Endothelial cell of hepatic sinusoid (primary cell): ENCODE measurements around the gene ADAM19.

Source experiments
- in situ Hi-C: cut with HindIII; loops from 2 replicates; pipeline ENCODE4 v1.10.0; 2017; ENCODE audit warnings: low sequenced_read_pairs

Gene ADAM19

DNA sequence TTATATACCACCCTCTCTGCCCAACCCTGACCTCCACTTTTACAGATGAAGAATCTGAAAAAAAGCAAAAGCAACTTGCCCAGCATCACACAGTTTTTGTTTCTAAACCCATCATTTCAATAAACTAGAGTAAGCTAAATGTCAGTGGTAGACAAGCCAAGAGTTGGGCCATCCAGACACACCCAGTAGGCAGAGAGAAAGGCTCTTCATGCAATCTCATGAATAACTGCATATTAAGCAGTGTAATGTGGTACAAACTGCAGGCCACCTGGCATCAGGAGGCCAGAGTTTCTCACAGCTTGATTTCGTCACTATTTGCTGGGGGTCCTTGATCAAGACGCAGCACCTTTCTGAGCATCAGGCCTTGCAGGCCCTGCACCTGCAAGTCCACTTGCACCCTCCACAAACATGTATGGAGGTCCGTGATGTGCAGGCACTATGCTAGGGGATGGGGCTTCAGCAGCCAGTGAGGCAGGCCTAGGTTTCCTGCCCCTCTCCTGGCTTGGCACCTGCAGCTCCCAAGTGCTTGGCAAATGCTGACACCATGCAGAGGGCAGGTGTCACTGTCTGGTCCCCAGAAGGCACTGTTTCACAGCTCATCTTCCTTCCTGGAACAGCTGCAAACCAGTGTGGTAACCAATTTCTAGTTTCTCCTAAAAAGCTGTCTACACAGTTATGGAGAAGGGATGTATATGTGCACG, 29.8 kb downstream of the ADAM19 start:
- in situ Hi-C loops = no loop called here

DNA sequence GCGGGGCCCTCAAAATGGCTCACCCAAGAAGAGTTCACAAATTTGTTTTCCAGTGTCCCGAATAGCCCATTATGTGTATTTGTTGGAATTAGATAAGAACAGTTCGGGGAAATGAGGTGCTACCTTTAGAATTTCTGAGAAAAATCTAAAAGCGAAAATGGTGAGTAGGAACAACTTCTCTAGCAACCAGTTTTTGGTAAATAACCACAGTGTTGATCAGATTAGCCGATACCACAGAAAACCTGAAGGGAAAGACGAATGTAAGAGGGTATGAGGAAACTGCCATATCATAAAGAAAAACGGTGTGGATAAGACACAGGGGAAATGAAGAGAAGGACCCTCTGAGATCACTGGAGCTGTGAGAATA, 31.0 kb downstream of the ADAM19 start:
- in situ Hi-C loops = no loop called here

DNA sequence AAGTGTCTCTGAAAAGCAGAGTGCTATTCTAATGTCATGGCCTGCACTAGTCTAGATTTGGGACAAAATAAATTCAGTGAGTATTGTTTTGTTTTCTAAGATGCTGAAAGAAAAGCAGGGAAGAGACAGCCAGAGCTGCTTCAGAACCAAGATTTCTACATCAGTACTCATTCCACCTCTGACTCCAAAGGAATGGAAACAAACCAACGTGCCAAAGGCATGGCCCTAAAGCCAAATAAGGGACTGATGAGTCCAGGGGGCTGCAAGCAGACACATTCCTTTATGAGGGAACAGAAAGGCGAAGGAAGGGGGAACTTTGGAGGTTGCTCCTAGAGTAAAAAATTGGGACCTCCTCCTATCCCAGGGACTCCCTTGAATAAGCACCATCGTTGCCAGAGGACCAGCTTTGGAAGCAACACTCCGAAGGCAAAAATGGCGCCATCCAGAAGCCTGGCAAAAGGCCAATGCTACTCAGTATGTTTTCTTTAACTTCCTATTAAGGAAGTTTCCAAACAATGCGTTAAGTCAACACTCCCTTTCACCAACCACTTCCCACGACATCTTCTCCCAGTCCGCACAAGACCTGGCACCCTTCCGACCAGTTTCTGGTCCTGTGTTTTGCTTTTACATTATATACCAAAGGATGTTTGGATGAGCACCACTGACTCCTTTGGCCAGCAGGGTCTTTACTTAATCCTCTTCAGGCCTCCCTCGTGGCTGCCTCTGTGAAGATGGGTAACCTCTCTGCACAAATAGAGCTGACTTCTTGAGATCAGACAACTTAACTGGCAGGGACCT, 31.6 kb downstream of the ADAM19 start:
- in situ Hi-C loops = no loop called here

DNA sequence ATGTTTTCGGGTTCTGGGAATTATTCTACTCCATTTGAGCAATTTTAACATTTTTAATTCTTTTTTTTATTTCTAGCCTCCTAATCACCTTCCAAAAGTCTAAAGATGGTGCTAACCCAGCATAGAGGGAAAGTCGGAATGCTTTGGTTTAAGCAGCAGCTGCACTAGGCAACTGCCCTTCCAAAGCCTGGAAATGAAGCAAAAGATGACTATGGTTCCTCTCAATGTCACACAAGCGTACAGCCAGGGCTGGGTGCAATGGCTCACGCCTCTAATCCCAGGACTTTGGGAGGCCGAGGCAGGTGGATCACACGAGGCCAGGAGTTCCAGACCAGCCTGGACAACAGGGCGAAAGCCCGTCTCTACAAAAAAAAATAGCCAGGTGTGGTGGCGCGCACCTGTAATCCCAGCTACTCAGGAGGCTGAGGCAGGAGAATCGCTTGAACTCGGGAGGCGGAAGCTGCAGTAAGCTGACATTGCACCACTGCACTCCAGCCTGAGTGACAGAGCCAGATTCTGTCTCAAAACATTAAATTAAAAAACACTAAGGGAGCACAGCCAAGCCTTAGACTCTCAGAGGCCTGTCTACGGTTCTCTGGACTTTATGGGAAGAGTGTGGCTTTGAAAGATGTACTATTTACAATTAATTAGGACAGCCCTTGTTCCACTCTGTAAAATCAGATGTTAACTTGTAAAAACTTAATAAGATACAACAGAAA, 33.1 kb downstream of the ADAM19 start:
- in situ Hi-C loops = no loop called here

DNA sequence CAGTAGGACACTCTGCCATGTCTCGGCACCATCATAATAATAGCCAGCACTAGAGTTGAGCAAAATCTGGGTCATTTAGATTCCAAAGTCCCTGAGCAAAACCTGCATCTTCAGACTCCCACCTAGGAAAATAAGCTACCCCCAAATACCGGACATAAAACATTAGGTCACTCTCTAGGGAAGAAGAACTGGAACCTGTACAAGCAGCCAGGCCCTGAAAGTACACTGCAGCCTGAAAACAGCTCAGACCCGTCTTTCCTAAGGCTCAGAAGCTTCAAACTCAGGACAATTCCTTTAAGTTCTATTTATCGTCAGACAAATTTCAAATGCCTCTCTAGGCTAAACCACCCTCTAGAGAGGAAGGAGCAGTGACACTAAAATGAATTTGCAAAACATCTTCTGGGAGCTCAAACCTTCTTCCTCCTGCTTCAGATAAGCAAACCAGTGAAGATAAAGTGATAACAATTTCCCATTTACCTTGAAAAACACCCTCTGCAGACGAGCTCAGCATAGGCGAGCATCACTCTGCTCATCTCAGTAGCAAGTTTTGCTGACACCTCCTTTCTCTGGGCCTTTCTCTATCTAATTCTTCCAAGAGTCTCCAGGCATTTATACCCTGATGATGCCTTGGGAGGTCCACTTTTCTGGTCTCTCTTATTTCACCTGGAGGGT, 34.0 kb downstream of the ADAM19 start:
- in situ Hi-C loops = no loop called here

DNA sequence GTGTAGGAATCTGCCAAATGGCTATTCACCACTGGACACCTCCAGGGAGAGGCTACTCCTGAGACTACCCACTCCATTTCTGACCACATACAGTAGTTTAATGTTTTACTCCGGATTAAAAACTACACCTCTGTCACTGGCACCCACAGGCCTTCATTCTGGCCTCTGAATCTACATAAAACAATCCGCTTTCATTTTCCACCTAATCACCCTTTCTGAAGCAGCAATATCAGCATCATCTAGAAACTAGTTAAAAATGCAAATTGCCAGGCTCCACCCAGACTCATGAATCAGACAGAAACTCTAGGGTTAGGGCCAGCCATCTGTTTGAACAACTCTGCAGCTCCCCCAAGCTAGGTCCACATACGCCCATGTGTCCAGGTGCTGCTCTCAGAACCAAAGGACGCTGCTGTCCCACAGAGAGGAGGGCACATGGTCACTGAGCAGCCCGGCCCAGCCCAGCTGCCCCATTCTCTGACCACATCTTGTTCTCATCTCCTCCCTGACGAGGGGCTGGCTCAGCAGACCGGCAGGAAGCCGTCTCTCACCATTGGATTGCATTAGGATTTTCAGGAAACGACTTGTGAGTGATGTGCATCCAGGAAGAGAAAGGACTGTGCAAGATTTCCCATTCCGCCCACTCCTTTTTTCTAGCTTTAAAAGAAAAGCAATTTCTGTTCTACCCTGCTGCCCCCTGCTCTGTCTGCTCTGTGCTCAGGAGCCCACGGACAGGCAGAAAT, 34.7 kb downstream of the ADAM19 start:
- in situ Hi-C loops = no loop called here

DNA sequence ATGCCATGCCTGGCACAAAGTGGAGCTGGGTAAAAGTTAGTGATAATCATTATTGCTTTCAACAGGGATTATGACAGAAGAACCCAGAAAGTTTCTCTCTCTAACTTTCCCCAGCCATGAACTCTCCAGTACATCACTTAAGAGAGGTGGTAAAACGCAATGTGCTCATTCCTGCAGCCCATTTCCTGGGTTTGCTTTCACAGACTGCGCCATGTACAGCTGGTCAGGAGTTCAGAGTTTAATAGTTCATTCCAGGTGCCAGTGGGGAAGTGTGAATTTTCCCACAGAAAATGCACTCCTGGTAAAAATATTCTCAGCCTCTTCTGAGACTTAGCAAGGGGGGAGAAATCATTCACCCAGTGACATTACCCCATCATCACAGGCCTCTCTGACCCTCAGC, 35.5 kb downstream of the ADAM19 start:
- in situ Hi-C loops = no loop called here

DNA sequence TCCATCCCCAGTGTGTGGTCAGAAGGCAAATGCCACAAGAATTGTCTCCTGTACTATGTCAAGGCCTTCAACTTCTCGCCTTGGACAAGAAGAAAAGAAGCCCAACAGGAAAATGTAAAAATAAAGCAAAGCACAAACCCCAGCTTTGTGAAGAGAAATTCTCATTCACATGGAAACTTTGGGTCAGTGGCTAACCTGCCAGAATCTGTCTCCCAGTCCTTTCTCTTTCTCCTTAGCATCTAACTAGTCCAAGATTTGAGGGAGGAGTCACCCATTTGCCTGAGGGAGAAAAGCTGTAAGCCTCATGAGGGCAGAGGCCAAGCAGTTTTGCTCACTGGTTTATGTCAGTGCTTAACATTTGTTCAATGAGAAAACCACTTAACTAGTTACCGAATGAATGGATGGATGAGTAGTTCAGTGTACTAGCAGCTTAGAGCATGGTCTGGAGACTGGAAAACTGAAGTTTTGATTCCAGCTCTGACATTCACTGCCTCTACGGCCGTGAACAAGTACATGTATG, 36.0 kb downstream of the ADAM19 start:
- in situ Hi-C loops = no loop called here

DNA sequence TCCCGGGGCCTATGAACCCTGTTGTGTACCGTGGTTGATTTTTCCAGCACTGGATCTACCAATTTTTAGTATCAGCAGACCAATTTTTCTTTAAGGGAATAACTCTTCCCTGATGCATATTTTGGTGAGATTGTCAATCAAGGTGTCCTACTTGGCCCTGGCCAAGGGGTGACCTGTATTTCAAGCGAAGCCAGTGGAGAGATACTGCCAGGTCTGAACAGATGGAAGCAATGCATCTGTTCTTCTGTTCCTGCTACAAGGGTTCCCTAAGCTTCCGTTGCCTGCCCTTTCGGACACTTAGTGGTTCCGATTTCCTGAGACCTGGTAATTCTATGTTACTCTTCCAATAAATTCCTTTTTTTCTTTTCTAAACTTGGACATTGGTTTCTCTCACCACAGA, 37.3 kb downstream of the ADAM19 start:
- in situ Hi-C loops = no loop called here

DNA sequence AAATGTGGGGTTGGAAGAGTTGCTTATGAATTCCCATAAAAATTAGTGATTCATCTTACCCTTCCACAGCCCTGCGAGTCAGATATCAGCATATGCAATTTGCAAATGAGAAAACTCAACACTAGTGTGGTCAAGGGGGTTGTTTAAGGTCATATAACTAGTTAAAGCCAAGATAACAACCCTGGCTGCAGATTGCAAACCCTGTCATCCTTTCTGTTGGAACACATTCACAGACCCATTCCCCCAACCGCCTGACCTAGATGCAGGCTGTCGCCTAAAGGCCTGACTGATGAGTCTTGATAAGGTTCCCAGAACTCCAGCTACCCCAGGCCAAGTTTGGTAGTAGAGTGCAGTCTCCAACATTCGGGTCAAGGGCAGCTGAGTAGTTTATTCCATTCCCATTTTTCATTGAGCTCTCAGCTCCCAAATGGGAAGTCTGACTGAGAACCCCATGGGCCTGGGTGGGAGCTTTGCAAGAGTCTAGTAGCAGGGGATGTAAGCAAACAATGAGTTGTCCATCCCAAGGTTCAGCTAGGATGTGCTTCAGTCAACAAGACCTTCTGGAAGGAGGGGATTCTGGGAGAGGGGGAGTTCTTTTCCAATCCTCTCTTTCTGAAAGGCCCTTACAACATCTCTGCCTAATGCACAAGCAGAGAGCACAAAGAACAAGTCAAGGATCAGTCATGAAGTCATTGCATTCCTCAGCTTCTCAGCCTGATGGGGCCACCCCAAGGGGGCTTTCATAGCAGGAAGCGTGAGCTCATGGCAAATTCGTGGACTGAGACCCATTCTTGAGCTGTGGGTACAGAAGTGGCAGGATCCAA, 40.3 kb downstream of the ADAM19 start:
- in situ Hi-C loops = no loop called here

DNA sequence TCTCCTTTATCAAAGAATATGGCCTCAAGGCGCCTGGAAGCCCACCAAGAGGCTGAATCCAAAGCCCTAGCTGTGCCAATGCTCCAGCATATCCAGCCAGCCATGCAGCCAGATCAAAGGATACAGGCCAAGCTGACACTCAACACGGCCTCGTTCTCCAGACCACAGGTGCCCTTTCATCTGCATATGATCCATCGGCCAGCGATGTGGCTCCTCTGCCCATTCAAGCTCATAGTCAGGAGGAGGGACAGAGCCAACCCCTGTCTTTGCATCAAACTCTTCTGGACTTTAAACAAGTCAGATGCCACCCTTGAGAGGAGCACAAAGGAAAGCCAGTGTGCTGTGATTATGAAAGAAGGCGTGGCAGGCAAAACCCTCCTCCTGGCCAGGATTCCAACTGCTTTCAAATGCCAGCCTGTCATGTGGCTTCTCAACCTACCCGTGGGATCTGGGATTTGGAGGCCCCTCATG, 42.5 kb downstream of the ADAM19 start:
- in situ Hi-C loops = no loop called here

DNA sequence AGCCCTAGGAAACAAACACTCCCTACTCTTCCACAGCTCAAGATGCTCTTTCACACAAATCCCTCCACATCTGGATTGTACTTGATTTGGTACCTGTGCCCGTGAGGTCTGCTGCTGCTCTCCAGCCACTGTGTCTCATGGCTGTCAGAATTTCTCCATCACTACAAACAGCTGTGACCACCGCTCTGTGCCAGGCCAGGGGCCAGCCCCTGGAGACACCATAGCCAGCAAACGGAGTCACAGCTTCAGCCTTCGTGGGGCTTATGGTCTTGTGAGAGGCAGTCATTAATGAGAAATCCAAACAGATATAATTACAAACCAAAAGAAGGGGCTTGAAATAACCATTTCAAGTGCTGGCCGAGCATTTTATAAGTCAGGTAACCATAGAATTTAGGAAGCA, 43.6 kb downstream of the ADAM19 start:
- in situ Hi-C loops = no loop called here

DNA sequence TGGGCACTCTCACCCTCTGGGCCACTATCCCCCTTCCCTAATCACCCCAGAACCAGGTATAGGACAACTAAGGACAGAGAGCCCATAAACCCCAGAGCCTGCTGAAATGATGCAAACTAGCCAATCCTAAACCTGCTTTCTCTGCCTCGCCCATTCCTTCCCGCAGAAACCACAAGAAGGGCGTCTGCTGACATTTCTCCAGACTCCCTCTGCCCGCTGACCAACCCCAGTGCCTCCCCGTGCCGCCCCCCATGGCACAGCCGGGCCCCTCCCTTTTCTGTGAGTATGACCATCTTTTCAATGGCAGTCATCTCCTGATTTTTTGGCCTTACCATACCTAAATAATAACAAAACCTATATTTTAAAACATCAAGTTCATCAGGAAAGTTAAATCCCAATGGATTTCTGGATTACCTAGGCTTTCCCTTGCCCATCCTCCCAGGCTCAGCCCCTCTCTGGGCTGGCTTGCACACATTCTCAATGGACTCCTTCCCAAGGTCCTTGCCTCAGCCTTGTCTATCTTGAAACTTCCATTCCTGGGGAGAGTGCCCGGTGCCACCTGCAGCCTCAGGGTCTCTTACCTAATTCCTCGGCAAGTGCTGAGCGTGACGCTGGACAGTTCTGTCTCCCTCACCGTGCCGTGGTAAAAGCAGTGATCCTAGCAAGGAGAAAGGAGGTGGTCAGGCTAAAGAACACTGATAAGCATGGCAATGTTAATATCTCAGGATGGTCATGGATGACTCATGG, 45.2 kb downstream of the ADAM19 start:
- in situ Hi-C loops = no loop called here

DNA sequence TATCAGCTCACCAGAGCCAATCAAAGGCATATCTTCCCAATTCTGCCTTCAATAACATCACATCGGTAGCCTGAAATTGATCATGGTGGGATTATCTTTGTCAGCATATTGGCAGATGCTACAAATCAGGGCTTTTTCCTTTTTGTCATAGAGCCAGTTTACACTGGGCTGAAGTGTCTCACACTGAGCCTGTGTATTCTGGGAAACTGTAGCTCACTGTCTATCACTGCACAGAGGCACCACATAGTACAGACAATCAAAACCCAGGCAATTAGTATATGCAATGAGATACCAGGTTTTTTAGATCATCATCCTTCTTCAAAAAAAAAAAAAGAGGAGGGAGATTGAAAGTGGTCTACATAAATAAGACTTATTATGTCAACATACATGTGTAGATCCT, 46.6 kb downstream of the ADAM19 start:
- in situ Hi-C loops = loop anchor here (5.0 kb wide), 2 partner anchors 52 to 63 kb away; no protein-coding TSS in a partner anchor

DNA sequence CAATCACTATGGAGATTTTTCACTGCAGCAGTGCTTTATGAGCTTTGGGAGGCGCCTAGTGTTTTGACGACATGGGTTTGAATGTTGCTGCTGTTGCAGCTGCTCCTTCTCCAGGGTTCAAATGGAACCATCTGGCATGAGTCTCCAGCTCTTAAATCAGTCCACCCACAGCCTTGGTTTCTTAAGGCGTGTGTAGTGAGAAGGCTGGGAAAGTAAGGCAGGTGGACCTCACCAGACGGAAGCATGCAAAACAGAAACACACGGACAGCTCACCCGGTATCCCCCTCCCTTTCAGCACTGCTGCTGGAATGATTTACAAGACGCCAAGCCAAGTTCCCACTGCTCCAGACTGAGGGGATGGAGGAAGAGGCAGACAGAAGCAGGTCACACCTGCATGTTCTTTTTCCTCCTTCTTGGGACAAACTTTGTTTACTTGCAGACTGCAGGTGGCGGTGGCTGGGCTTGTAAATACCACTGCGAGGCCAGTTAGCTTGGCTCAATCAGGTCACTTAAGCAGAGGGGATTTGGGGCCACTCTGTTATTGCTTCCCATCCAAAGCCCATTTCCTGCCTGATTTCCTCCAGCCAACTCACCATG, 47.4 kb downstream of the ADAM19 start:
- in situ Hi-C loops = loop anchor here (5.0 kb wide), 2 partner anchors 51 to 64 kb away; no protein-coding TSS in a partner anchor

DNA sequence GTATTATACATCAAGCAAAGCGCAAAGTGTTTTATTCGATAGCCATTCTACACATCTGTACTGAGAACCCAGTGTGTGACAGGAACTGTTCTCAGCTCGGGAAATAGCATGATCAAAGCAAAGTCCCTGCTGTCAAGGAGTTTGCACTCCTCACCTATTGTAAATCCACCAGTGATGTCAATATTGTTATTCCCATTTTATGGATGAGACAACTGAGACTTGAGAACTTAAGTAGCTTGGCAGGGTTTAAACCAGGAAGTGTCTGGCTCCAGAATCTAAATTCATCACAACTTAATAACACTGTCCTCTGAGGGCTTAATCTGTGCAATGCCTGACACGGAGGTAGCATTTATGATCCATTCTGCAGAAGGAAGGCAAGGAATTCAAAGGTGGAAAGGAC, 50.7 kb downstream of the ADAM19 start:
- in situ Hi-C loops = loop anchor here (5.0 kb wide), 2 partner anchors 48 to 67 kb away; no protein-coding TSS in a partner anchor

DNA sequence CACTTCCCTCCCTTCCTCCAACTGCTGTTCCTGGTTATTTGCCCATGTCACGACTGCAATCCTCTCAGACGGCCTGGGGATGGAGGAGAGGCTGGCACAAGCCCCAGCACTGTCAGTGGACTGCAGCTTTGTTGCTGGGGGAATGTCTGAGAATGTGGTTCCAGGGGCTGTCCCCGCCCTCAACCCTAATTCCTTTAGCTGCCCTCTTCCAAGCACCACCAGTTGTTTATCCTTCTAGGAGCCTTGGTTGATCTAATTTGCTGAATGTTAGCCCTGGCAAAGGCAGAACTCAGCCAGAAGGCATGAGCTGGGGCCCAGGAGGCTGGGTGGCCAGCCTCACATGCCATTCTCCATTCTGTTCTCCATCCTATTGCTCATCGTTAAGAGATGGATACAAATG, 51.6 kb downstream of the ADAM19 start:
- in situ Hi-C loops = no loop called here

DNA sequence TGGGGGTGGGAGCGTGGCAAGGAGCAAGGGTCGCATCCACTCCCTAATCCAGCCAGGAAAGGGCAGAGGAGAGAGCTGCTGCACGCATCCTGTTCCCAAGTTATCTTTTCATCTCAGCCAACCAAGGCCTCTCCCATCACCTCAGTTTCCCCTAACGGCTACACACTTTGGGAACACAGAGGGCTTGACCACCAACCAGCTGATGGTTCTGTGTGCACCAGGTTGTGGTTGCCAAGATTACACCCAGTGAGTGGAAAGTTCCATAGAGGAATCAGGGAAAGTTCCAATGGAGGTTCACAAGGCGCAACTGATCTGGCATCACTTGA, 53.9 kb downstream of the ADAM19 start:
- in situ Hi-C loops = no loop called here
